SK-N-SH (cell line): ENCODE results near the gene CLN6. TPM values are rescaled to one million over a fixed set of nuclear protein-coding genes. Genes with fewer than 3 reads are reported as not detected.

Source experiments
- CTCF ChIA-PET: fragments of 300-600, 350-600 bp; formaldehyde crosslinking; extraction: SDS; loops from one replicate; lab custom pipeline; 2021; lab: Yijun Ruan, JAX
- POLR2A ChIA-PET: fragments of 350-600 bp; sonication (Branson Sonifier 250); formaldehyde crosslinking; extraction: SDS; loops from one replicate; lab custom pipeline; 2020; ENCODE audit warnings: antibody characterized with exemption, inconsistent platforms; lab: Yijun Ruan, JAX
- DNase-seq: peaks from one replicate; pipeline ENCODE4 v3.0.0; 2012
- H2AFZ ChIP-seq: fragments of 200-600 bp; sonication (generic); 2 replicates; pipeline ENCODE4 v1.8.1; 2016; ENCODE audit warnings: antibody characterized with exemption, mild to moderate bottlenecking, low read depth
- H3F3A ChIP-seq: fragments of 200-600 bp; sonication (generic); replicated peaks from 2 replicates; pipeline ENCODE3; 2016; ENCODE audit warnings: antibody characterized with exemption, mild to moderate bottlenecking; ENCODE audit not compliant: insufficient read depth
- H3K27ac ChIP-seq, 2 experiments: fragments of 200-500 bp in 1 of 2; fragments of 200-600 bp in 1 of 2; sonication (Bioruptor generic) in 1 of 2; sonication (generic), shearing (Covaris generic) in 1 of 2; 2 replicates each; pipeline versions ENCODE4 v1.5.1 to v1.6.1; 2014 to 2016; ENCODE audit warnings: low read depth in 2 of 2, inconsistent platforms in 1 of 2, low read length in 1 of 2, mild to moderate bottlenecking in 1 of 2, mixed read lengths in 1 of 2
- H3K27me3 ChIP-seq: fragments of 200-600 bp; sonication (generic), shearing (Covaris generic); 2 replicates; pipeline ENCODE4 v1.6.1; 2016; ENCODE audit warnings: mixed run types; ENCODE audit not compliant: insufficient read depth
- H3K36me3 ChIP-seq, 2 experiments: fragments of 200-500 bp in 1 of 2; fragments of 200-600 bp in 1 of 2; sonication (Bioruptor generic) in 1 of 2; sonication (generic) in 1 of 2; replicated peaks in 1 of 2; 2 replicates each; pipeline versions ENCODE3 to v1.5.1; 2014 to 2016; ENCODE audit warnings: low read length in 1 of 2, mild to moderate bottlenecking in 1 of 2; ENCODE audit not compliant: insufficient read depth in 2 of 2, control insufficient read depth in 1 of 2
- H3K4me1 ChIP-seq, 2 experiments: fragments of 200-500 bp in 1 of 2; fragments of 200-600 bp in 1 of 2; sonication (Bioruptor generic) in 1 of 2; sonication (generic), shearing (Covaris generic) in 1 of 2; 2 replicates each; pipeline versions ENCODE4 v1.5.1 to v1.6.1; 2014 to 2016; ENCODE audit warnings: low read depth in 1 of 2, low read length in 1 of 2, mixed run types in 1 of 2; ENCODE audit not compliant: insufficient read depth in 2 of 2, control insufficient read depth in 1 of 2
- H3K4me2 ChIP-seq: fragments of 200-600 bp; sonication (generic), shearing (Covaris generic); 2 replicates; pipeline ENCODE4 v1.6.1; 2017; ENCODE audit warnings: mixed run types
- H3K4me3 ChIP-seq, 2 experiments: fragments of 200-500 bp in 1 of 2; fragments of 200-600 bp in 1 of 2; sonication (Bioruptor generic) in 1 of 2; sonication (generic), shearing (Covaris generic) in 1 of 2; 2 replicates each; pipeline versions ENCODE4 v1.5.1 to v1.8.1; 2014 to 2016; ENCODE audit warnings: low read depth in 2 of 2, inconsistent platforms in 1 of 2, low read length in 1 of 2, mild to moderate bottlenecking in 1 of 2, mixed read lengths in 1 of 2, moderate library complexity in 1 of 2
- H3K79me2 ChIP-seq: fragments of 200-600 bp; sonication (generic); 2 replicates; pipeline ENCODE4 v1.8.1; 2017; ENCODE audit warnings: mild to moderate bottlenecking; ENCODE audit not compliant: insufficient read depth
- H3K9ac ChIP-seq: fragments of 200-600 bp; sonication (generic); 2 replicates; pipeline ENCODE4 v1.6.1; 2017; ENCODE audit warnings: mixed run types
- H3K9me2 ChIP-seq: fragments of 200-600 bp; sonication (generic); 2 replicates; pipeline ENCODE4 v1.6.1; 2017; ENCODE audit warnings: mixed run types
- H3K9me3 ChIP-seq: fragments of 200-600 bp; sonication (generic); 2 replicates; pipeline ENCODE4 v1.6.1; 2017; ENCODE audit warnings: mixed run types, mild to moderate bottlenecking, moderate library complexity
- H4K20me1 ChIP-seq: fragments of 200-600 bp; sonication (generic); 2 replicates; pipeline ENCODE4 v1.6.1; 2017; ENCODE audit warnings: mild to moderate bottlenecking, mixed run types; ENCODE audit not compliant: insufficient read depth
- CTCF ChIP-seq: fragments of 200-600 bp; sonication (generic); IDR thresholded peaks from 2 replicates; pipeline ENCODE4 v1.6.1; 2017; ENCODE audit warnings: antibody characterized with exemption, mild to moderate bottlenecking, moderate library complexity
- ELF1 ChIP-seq: IDR thresholded peaks from 2 replicates; pipeline ENCODE4 v1.4.0; 2012
- EZH2phosphoT487 ChIP-seq: fragments of 200-600 bp; sonication (generic); IDR thresholded peaks from 2 replicates; pipeline ENCODE4 v1.6.1; 2017; ENCODE audit warnings: low read depth, mixed run types, mild to moderate bottlenecking, antibody characterized with exemption, moderate library complexity, borderline replicate concordance
- FOXJ3 ChIP-seq: sonication (generic); formaldehyde crosslinking; IDR thresholded peaks from 2 replicates; pipeline ENCODE4 v1.5.1; 2020; ENCODE audit warnings: mild to moderate bottlenecking, missing genetic modification reagents
- FOXM1 ChIP-seq: IDR thresholded peaks from 2 replicates; pipeline ENCODE4 v1.4.0; 2012; ENCODE audit warnings: low read depth, mild to moderate bottlenecking
- GATA2 ChIP-seq: sonication (generic); formaldehyde crosslinking; IDR thresholded peaks from 2 replicates; pipeline ENCODE4 v1.5.0; 2020; ENCODE audit warnings: mild to moderate bottlenecking, missing genetic modification reagents
- MAX ChIP-seq: IDR thresholded peaks from 2 replicates; pipeline ENCODE4 v1.4.0; 2012; ENCODE audit warnings: low read depth
- MXI1 ChIP-seq: IDR thresholded peaks from 2 replicates; pipeline ENCODE4 v1.6.1; 2012; ENCODE audit warnings: mild to moderate bottlenecking, low read depth, low read length, improper control_type of control experiment
- NRF1 ChIP-seq: IDR thresholded peaks from 2 replicates; pipeline ENCODE4 v1.6.1; 2012; ENCODE audit warnings: low read depth, mild to moderate bottlenecking, low read length
- RAD21 ChIP-seq: IDR thresholded peaks from 2 replicates; pipeline ENCODE4 v1.6.1; 2012; ENCODE audit warnings: mild to moderate bottlenecking, low read length
- REST ChIP-seq: IDR thresholded peaks from 2 replicates; pipeline ENCODE4 v1.6.1; 2012; ENCODE audit warnings: mild to moderate bottlenecking, low read depth, low read length, moderate library complexity
- RFX5 ChIP-seq: IDR thresholded peaks from 2 replicates; pipeline ENCODE4 v1.6.1; 2012; ENCODE audit warnings: mild to moderate bottlenecking, improper control_type of control experiment, low read length
- SIN3A ChIP-seq: IDR thresholded peaks from 2 replicates; pipeline ENCODE4 v1.6.1; 2012; ENCODE audit warnings: low read depth, mild to moderate bottlenecking, low read length, moderate library complexity, borderline replicate concordance
- TCF12 ChIP-seq: IDR thresholded peaks from 2 replicates; pipeline ENCODE4 v1.4.0; 2012
- USF1 ChIP-seq: IDR thresholded peaks from 2 replicates; pipeline ENCODE4 v1.4.0; 2012; ENCODE audit warnings: low read depth, borderline replicate concordance
- ZBTB33 ChIP-seq: IDR thresholded peaks from 2 replicates; pipeline ENCODE4 v1.4.0; 2012; ENCODE audit warnings: low read depth, borderline replicate concordance
- WGBS: methylation state at CpG from one replicate; pipeline ENCODE4 v1.1.6; 2017; ENCODE audit warnings: low lambda C conversion rate; 5-methylcytosine and 5-hydroxymethylcytosine counted together
- polyA plus RNA-seq, 3 experiments: library from polyadenylated mRNA; depleted of rRNA; stranded (reverse); fragments of >200 nt; gene quantifications; 2 replicates each; pipeline ENCODE4 v1.2.3, GENCODE V29; 2012
- TF ChIP-seq, protein P1 (sequence below): IDR thresholded peaks from 2 replicates; pipeline ENCODE4; 2012
- TF ChIP-seq, protein P2 (sequence below): fragments of 150-350 bp; IDR thresholded peaks from 2 replicates; pipeline ENCODE4 v1.6.1; 2016; ENCODE audit warnings: mild to moderate bottlenecking, low read depth, low read length

Gene CLN6
- polyA plus RNA-seq, 1 of the 3 experiments (the other 2 are of a cell fraction) = 27.5 TPM

DNA sequence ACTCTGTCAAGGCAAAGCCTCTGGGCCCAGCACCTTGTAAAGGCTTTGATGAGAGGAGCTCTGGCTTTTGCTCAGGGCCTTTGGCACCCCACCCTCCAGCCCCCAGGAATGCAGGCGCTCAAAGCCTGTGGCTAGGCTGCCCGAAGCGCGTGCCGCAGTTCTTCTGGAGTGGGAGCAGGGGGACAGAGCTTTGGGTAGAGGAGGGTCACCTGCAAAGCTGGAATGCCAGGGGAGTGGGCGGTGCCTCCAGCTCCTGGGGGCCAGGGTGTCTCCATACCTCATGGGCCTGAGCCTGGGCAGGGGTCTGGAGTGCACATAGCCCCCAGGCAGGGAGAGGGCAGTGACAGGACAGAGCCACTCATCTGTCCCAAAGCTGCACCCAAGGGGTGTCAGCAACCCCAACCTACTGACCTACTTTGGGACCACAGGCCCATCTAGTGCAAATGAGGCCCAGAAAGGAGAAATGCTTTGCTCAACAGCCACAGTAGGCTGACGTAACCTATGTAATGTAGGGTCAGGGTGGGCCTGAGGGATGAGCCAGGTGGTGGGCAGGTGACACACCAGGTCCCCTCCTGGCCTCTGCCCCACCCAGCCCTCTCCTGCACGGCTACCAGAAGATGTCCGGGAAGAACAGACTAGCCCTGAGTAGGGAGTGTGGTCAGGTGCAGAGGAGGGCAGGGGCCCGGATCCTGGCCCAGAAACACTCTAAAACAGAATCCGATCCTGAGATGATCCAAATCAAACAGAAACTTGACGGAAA lies 22.2 kb downstream of the CLN6 start:
- H3K27ac ChIP-seq = no peak overlapping the region; a peak in 1 of 4 replicates
- no peak overlapping the region for H3K4me2 ChIP-seq
- H3K4me1 ChIP-seq = peaks cover 0 to 19% of the 10 kb centered on the region in 2 experiments; a peak in 1 of 4 replicates
- no peaks in the 10 kb centered on the region for H3K27me3 ChIP-seq
- H3K9me2 ChIP-seq = no peaks in the 10 kb centered on the region
- TF ChIP-seq NRF1 (no peak), USF1 (no peak), FOXJ3 (CRISPR knock-in tag) (no peak), SIN3A (no peak), TCF12 (no peak), EZH2phosphoT487 (no peak), MXI1 (no peak), REST (no peak), RFX5 (no peak), GATA2 (CRISPR knock-in tag) (no peak), CTCF (no peak), ZBTB33 (no peak), ELF1 (no peak), FOXM1 (no peak), RAD21 (no peak), MAX (no peak)
- TF ChIP-seq, protein P1, sequence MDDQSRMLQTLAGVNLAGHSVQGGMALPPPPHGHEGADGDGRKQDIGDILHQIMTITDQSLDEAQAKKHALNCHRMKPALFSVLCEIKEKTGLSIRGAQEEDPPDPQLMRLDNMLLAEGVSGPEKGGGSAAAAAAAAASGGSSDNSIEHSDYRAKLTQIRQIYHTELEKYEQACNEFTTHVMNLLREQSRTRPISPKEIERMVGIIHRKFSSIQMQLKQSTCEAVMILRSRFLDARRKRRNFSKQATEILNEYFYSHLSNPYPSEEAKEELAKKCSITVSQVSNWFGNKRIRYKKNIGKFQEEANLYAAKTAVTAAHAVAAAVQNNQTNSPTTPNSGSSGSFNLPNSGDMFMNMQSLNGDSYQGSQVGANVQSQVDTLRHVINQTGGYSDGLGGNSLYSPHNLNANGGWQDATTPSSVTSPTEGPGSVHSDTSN = no peak
- TF ChIP-seq, protein P2, sequence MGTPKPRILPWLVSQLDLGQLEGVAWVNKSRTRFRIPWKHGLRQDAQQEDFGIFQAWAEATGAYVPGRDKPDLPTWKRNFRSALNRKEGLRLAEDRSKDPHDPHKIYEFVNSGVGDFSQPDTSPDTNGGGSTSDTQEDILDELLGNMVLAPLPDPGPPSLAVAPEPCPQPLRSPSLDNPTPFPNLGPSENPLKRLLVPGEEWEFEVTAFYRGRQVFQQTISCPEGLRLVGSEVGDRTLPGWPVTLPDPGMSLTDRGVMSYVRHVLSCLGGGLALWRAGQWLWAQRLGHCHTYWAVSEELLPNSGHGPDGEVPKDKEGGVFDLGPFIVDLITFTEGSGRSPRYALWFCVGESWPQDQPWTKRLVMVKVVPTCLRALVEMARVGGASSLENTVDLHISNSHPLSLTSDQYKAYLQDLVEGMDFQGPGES = no peak
- TF ChIP-seq, all 33 proteins: peak for 0
- no peaks in the 10 kb centered on the region for H3K9me3 ChIP-seq
- no peak overlapping the region for H2AFZ ChIP-seq
- whole genome bisulfite sequencing = 89% methylated on average over 11 of the region's 12 CpGs
- peaks cover 7% of the 10 kb centered on the region for H3K79me2 ChIP-seq
- DNase-seq = no peak
- peaks cover 2% of the 10 kb centered on the region for H3F3A ChIP-seq
- H4K20me1 ChIP-seq = 0 out of 2 replicates have a peak, but pooled peaks cover 6% of the 10 kb centered on the region
- CTCF ChIA-PET = no interaction called here
- no peak overlapping the region for H3K4me3 ChIP-seq
- no peak overlapping the region for H3K9ac ChIP-seq
- POLR2A ChIA-PET = no interaction called here
- peaks cover 0 to 2% of the 10 kb centered on the region in 2 experiments for H3K36me3 ChIP-seq
